Stimulated activated CD8-positive, alpha-beta memory T cell treated with anti-CD3 and anti-CD28 coated beads, Interleukin-12 subunit alpha, Interleukin-12 subunit beta, amount 100 ng/mL, for 1 hour (primary cell): ENCODE data around the gene APEX1.
"Not testable (repeated sequence)": the region's sequence is repeated elsewhere in the genome, so short reads cannot be mapped to it uniquely, and the experiment has no call there.

ENCODE experiments used
- DNase-seq: peaks from one replicate; pipeline ENCODE4 v3.0.0-alpha.2; 2020; ENCODE audit warnings: low read depth

The APEX1 gene

GRCh38 chr14:20435582-20436362 is 19.3 kb upstream of the APEX1 start, which contains the start of gene KLHL33:
Gene KLHL33, minus strand, starts transcription at chr14:20436166. Its CDS starts 355 bp downstream, at chr14:20435811.
- no peak for DNase-seq

- DNase-seq = no peak
Measured at GRCh38 chr14:20436363-20436755, 18.7 kb upstream of the APEX1 start.

- DNase-seq = no peak
Measured at GRCh38 chr14:20438664-20439063, 16.4 kb upstream of the APEX1 start.

- DNase-seq = no peak
Measured at GRCh38 chr14:20440465-20440864, 14.6 kb upstream of the APEX1 start.

- DNase-seq = peak; percentile 2
Measured at GRCh38 chr14:20440882-20441281, 14.1 kb upstream of the APEX1 start.

GRCh38 chr14:20441461-20441860 is 13.6 kb upstream of the APEX1 start:
- no peak for DNase-seq

- not testable (repeated sequence) for DNase-seq
Measured at GRCh38 chr14:20443650-20444049, 11.4 kb upstream of the APEX1 start.

- no peak for DNase-seq
Measured at GRCh38 chr14:20446889-20447288, 8.1 kb upstream of the APEX1 start.

- not testable (repeated sequence) for DNase-seq
Measured at GRCh38 chr14:20452831-20453230, 2.2 kb upstream of the APEX1 start.

- DNase-seq = peak; percentile 8
Measured at GRCh38 chr14:20455355-20456300, 602 bp downstream of the APEX1 start.

GRCh38 chr14:20456971-20457370 is 1.9 kb downstream of the APEX1 start:
- no peak for DNase-seq

- no peak for DNase-seq
Measured at GRCh38 chr14:20458031-20458789, 3.2 kb downstream of the APEX1 start.

GRCh38 chr14:20460458-20461224 is 5.6 kb downstream of the APEX1 start:
- DNase-seq = peak; percentile 18

GRCh38 chr14:20461225-20462141 is 6.5 kb downstream of the APEX1 start, which contains the start of gene PIP4P1:
Gene PIP4P1, minus strand, starts transcription at chr14:20461434. Its CDS starts 109 bp downstream, at chr14:20461325.
- DNase-seq = peak; percentile 97

GRCh38 chr14:20468764-20469241 is 13.8 kb downstream of the APEX1 start:
- DNase-seq = no peak

GRCh38 chr14:20469242-20469889 is 14.3 kb downstream of the APEX1 start, which contains the start of gene PNP:
Gene PNP, plus strand, starts transcription at chr14:20469406. Its CDS starts 119 bp downstream, at chr14:20469525.
- DNase-seq = peak; percentile 78

GRCh38 chr14:20469890-20470602 is 15.0 kb downstream of the APEX1 start:
- DNase-seq = peak; percentile 33

- DNase-seq = no peak
Measured at GRCh38 chr14:20470603-20470901, 15.5 kb downstream of the APEX1 start.
